ENCODE data around the gene TBCCD1. TPM values are rescaled to one million over a fixed set of nuclear protein-coding genes. Genes with fewer than 3 reads are reported as not detected.
A peak's percentile ranks its signal among the peaks of the same experiment; 100 is the strongest.

The TBCCD1 gene
- total and polyA plus RNA-seq, 12 donors, result 3.3 to 21.0 (median 9.4) TPM

DNA sequence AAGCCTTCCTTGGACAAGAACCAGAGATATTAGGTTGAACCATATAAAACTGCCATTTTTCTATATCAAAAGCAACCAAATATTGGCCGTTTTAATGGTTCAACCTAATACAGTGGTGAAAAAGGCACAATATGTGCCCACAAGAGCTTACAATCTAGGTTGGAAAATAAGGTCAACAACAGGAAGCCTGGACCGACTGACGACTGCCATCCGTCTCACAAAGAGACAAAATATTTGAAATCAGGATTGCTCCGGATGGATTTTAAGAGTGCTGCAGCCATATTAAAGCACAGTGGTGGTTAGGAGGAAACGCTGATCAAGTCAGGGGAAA lies 47.1 kb upstream of the TBCCD1 start:
- H3K27me3 ChIP-seq, result no peaks in the 10 kb centered on the region
- no peak overlapping the region for H3K27ac ChIP-seq
- WGBS, 4 donors, result 37 to 45% (median 42%) methylated on average over 6 of the region's 6 CpGs
- no peak for DNase-seq
- no peak overlapping the region for H3K4me3 ChIP-seq
- no peaks in the 10 kb centered on the region for H3K9me3 ChIP-seq (replicated peaks in 1 of 3)
- H3K36me3 ChIP-seq (replicated peaks in 1 of 2), result no peaks in the 10 kb centered on the region
- intact Hi-C loops (cut with DNase I), result loop anchor here in 1 of 2 donors (10.0 kb wide), 2 partner anchors 211 to 629 kb away; no protein-coding TSS in a partner anchor
- TF ChIP-seq, protein P1, sequence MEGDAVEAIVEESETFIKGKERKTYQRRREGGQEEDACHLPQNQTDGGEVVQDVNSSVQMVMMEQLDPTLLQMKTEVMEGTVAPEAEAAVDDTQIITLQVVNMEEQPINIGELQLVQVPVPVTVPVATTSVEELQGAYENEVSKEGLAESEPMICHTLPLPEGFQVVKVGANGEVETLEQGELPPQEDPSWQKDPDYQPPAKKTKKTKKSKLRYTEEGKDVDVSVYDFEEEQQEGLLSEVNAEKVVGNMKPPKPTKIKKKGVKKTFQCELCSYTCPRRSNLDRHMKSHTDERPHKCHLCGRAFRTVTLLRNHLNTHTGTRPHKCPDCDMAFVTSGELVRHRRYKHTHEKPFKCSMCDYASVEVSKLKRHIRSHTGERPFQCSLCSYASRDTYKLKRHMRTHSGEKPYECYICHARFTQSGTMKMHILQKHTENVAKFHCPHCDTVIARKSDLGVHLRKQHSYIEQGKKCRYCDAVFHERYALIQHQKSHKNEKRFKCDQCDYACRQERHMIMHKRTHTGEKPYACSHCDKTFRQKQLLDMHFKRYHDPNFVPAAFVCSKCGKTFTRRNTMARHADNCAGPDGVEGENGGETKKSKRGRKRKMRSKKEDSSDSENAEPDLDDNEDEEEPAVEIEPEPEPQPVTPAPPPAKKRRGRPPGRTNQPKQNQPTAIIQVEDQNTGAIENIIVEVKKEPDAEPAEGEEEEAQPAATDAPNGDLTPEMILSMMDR (IDR thresholded peaks at IDR 0.05), result no peak
- TF ChIP-seq POLR2A (IDR thresholded peaks at IDR 0.05), result no peak
- H3K4me1 ChIP-seq (replicated peaks in 1 of 2), result no peaks in the 10 kb centered on the region

DNA sequence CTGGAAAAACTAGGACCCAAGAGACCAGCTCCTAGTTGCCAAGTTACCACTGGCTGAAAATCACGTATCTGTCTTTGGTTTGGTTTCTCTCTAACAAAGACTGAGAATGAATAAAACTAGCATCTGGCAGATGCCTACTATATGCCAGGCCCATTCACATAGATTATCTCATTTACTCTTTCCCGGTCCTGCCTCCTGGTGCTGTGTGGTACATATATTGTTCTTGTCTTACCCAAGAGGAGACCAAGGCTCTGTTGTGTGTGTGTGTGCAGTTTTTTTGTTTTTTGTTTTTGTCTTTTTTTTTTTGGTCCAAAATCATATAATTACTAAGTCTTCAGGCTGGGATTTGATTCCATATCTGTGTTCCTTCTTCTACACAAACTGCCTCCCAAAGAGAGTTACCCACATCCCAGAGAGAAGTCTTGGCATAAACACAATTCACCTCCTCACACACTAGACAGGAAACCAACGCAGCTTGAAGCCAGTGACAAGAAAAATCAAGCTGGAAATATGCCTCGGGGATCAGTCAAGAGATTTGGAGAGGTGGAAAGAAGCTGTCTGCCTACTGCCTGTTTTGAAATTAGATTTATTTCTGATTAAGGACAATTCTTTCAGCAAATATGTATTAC lies 46.6 kb upstream of the TBCCD1 start:
- WGBS, 4 donors, result 38 to 47% (median 44%) methylated on average over 4 of the region's 4 CpGs
- no peak overlapping the region for H3K27ac ChIP-seq
- no peak overlapping the region for H3K4me3 ChIP-seq
- TF ChIP-seq, protein P1 (IDR thresholded peaks at IDR 0.05), result no peak
- TF ChIP-seq POLR2A (IDR thresholded peaks at IDR 0.05), result no peak
- no peaks in the 10 kb centered on the region for H3K9me3 ChIP-seq (replicated peaks in 1 of 3)
- H3K27me3 ChIP-seq, result no peaks in the 10 kb centered on the region
- H3K36me3 ChIP-seq (replicated peaks in 1 of 2), result no peaks in the 10 kb centered on the region
- intact Hi-C loops (cut with DNase I), result loop anchor here in 1 of 2 donors (10.0 kb wide), 2 partner anchors 211 to 629 kb away; no protein-coding TSS in a partner anchor
- no peak for DNase-seq
- H3K4me1 ChIP-seq (replicated peaks in 1 of 2), result no peaks in the 10 kb centered on the region

DNA sequence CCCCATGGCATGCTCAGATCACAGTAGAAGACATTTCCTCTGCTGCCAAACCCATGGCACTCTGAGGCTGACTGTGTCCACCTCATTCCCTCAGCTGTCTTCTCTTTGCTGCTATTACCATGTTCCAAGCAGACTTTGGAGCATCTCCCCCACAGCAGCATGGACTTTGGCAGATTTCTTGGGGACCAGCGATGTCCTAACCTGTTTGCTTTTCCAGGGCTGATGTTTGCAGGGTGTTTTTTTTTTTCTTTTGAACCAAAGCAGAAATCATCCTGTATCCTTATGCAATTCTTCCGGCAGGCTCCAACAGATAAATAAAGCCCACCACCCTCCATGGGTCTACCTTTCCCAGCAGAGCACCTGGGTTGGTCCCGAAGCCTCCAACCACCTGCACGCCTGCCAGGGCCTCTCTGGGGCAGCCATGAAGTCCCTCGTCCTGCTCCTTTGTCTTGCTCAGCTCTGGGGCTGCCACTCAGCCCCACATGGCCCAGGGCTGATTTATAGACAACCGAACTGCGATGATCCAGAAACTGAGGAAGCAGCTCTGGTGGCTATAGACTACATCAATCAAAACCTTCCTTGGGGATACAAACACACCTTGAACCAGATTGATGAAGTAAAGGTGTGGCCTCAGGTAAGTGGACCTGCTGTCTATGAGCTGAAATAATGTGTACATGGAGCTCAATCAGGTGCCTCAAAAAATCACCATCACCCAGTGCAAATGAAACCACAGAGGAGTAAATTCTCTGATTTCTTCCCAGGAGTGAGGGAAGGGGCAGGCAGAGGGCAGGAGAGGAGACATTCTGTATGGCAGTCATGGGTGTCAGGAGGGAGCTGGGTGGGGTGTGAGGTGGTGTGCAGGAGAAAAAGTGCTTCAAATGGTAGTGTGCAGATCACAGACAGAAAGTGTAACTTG lies 45.8 kb upstream of the TBCCD1 start, which contains the start of gene AHSG:
AHSG (plus strand) TSS at position 340 of the 916 bp plus-strand sequence; CDS start at position 422, 82 bp downstream.
- Histone ChIP-seq H3K27me3 (no peaks in the 10 kb centered on the region), H3K9me3 (replicated peaks in 1 of 3) (no peaks in the 10 kb centered on the region), H3K4me1 (replicated peaks in 1 of 2) (no peaks in the 10 kb centered on the region), H3K36me3 (replicated peaks in 1 of 2) (no peaks in the 10 kb centered on the region), H3K27ac (no peak within 1 kb of the TSS), H3K4me3 (no peak within 1 kb of the TSS)
- intact Hi-C loops (cut with DNase I), result loop anchor here in 1 of 2 donors (10.0 kb wide), 2 partner anchors 212 to 628 kb away; no protein-coding TSS in a partner anchor
- WGBS, 4 donors, result 66 to 76% (median 69%) methylated on average over 7 of the region's 7 CpGs
- no peak for DNase-seq
- TF ChIP-seq, protein P1 (IDR thresholded peaks at IDR 0.05), result no peak
- no peak for TF ChIP-seq POLR2A (IDR thresholded peaks at IDR 0.05)

GRCh38 chr3:186612065-186612464 lies 44.9 kb upstream of the TBCCD1 start:
- intact Hi-C loops (cut with DNase I), result loop anchor here in 1 of 2 donors (10.0 kb wide), 2 partner anchors 213 to 627 kb away; no protein-coding TSS in a partner anchor
- DNase-seq, result peak in 1 of 7 donors; percentile 6
- no peak for TF ChIP-seq POLR2A (IDR thresholded peaks at IDR 0.05)
- TF ChIP-seq, protein P1 (IDR thresholded peaks at IDR 0.05), result no peak
- H3K4me1 ChIP-seq (replicated peaks in 1 of 2), result no peaks in the 10 kb centered on the region
- no peaks in the 10 kb centered on the region for H3K36me3 ChIP-seq (replicated peaks in 1 of 2)
- no peaks in the 10 kb centered on the region for H3K27me3 ChIP-seq
- WGBS, 4 donors, result 51 to 71% (median 66%) methylated on average over 4 to 5 of the region's 5 CpGs
- no peaks in the 10 kb centered on the region for H3K9me3 ChIP-seq (replicated peaks in 1 of 3)
- no peak overlapping the region for H3K4me3 ChIP-seq
- H3K27ac ChIP-seq, result no peak overlapping the region
